Neural crest cell (in vitro differentiated cells): ENCODE results near the gene WDR45. TPM values are rescaled to one million over a fixed set of nuclear protein-coding genes. Genes with fewer than 3 reads are reported as not detected.

Experiments used
- DNase-seq: peaks from one replicate; pipeline ENCODE4 v3.0.0; 2021; ENCODE audit warnings: low read depth, mixed read lengths, low spot score
- H3K27ac Mint-ChIP-seq: one replicate; pipeline ENCODE4 v1.8.0; 2021; ENCODE audit warnings: mild to moderate bottlenecking, mixed read lengths; ENCODE audit not compliant: unreplicated experiment
- H3K27me3 Mint-ChIP-seq: 2 replicates; pipeline ENCODE4 v1.8.0; 2021; ENCODE audit warnings: low read depth, mild to moderate bottlenecking, mixed read lengths
- H3K36me3 Mint-ChIP-seq: 2 replicates; pipeline ENCODE4 v1.8.0; 2021; ENCODE audit warnings: low read depth, mild to moderate bottlenecking, mixed read lengths
- H3K4me1 Mint-ChIP-seq: 2 replicates; pipeline ENCODE4 v1.8.0; 2021; ENCODE audit warnings: mixed read lengths
- H3K4me3 Mint-ChIP-seq: one replicate; pipeline ENCODE4 v1.8.0; 2021; ENCODE audit warnings: mild to moderate bottlenecking, mixed read lengths
- H3K9me3 Mint-ChIP-seq: 2 replicates; pipeline ENCODE4 v1.8.0; 2021; ENCODE audit warnings: mixed read lengths
- CTCF ChIP-seq: fragments of 200-600 bp; sonication (generic); conservative IDR thresholded peaks from 2 replicates; pipeline ENCODE4 v1.5.0; 2021; ENCODE audit warnings: antibody characterized with exemption, mild to moderate bottlenecking
- total RNA-seq: library from RNA; stranded (reverse); gene quantifications from 2 replicates; pipeline ENCODE4 v1.2.1, GENCODE V29; 2021

The WDR45 gene
- total RNA-seq, 1 donor from 2014 or later, result 29.0 TPM

- TF ChIP-seq CTCF, result no peak
- no peak overlapping the region for H3K4me3 Mint-ChIP-seq
- H3K27me3 Mint-ChIP-seq, result no peaks in the 10 kb centered on the region
- no peak for DNase-seq
- H3K36me3 Mint-ChIP-seq, result peaks cover 15% of the 10 kb centered on the region
- no peaks in the 10 kb centered on the region for H3K4me1 Mint-ChIP-seq
- H3K9me3 Mint-ChIP-seq, result peaks cover 4% of the 10 kb centered on the region
- no peak overlapping the region for H3K27ac Mint-ChIP-seq
Measured at GRCh38 chrX:49117581-49117980, 37.9 kb upstream of the WDR45 start.

DNA sequence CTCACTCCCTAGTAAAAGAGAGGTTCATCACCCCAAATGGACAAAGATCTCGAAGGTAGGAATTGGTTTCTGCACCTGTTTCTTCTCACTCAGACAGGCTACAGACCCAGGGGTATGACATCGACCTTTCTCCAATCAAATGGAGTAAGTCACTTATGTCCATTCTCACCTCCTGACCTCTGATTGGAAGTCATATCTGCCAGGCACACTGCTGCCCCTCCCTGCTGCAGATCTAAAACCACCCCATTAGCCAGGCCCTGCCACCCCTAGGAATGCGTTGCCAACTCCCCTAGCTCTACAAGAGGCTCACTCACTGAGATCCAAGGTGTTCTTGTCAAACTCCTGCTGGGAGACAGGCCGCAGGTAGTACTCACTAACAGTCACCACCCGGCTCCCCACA, 37.0 kb upstream of the WDR45 start:
- no peaks in the 10 kb centered on the region for H3K27me3 Mint-ChIP-seq
- peaks cover 14% of the 10 kb centered on the region for H3K36me3 Mint-ChIP-seq
- TF ChIP-seq CTCF, result no peak
- H3K4me1 Mint-ChIP-seq, result peaks cover 5% of the 10 kb centered on the region
- peaks cover 4% of the 10 kb centered on the region for H3K9me3 Mint-ChIP-seq
- no peak overlapping the region for H3K27ac Mint-ChIP-seq
- H3K4me3 Mint-ChIP-seq, result no peak overlapping the region
- no peak for DNase-seq

GRCh38 chrX:49116076-49116475, 36.4 kb upstream of the WDR45 start:
- no peak for DNase-seq
- TF ChIP-seq CTCF, result no peak
- Mint-ChIP-seq H3K27ac (no peak overlapping the region), H3K4me1 (peaks cover 5% of the 10 kb centered on the region), H3K4me3 (no peak overlapping the region), H3K9me3 (peaks cover 4% of the 10 kb centered on the region), H3K36me3 (peaks cover 12% of the 10 kb centered on the region), H3K27me3 (no peaks in the 10 kb centered on the region)

DNA sequence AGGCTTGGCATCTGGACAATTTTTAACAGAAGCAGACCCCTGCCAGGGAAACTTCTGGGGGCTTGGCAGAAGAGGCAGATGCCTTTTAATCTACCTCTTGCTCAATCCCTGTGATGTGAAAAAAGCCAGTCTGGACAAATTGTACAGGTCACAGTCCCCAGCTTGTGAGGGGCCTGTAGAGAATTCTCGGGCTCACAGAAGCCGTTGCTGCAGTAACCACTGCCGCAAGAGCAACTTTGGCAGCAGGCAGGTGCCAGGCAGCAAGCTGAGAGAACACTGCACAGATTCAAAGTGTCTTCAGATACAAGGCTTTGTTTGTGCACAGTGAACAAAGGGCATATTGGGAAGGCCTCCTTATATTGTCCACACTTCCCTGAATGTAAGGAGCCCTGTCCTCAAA, 32.1 kb upstream of the WDR45 start:
- H3K27ac Mint-ChIP-seq, result no peak overlapping the region
- TF ChIP-seq CTCF, result no peak
- peaks cover 10% of the 10 kb centered on the region for H3K36me3 Mint-ChIP-seq
- no peak for DNase-seq
- no peaks in the 10 kb centered on the region for H3K9me3 Mint-ChIP-seq
- no peaks in the 10 kb centered on the region for H3K27me3 Mint-ChIP-seq
- H3K4me1 Mint-ChIP-seq, result peaks cover 5% of the 10 kb centered on the region
- no peak overlapping the region for H3K4me3 Mint-ChIP-seq

DNA sequence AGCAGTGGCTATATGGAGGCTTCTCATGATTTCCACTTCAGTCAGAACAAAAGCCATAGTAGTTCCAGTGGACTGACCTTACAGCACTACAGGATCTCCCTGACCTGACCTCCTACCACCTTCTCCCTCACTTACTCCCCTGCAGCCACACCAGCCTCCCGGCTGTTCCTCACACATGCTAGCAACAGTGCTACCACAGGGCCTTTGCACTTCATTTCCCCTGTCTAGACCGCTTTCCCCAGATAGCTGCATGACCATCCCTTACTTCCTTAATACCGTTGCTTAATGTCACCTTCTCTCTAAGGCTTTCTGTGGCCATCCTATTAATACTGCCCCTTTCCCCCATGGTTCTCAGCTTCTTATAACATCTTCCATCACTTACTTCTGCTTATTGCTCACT, 30.7 kb upstream of the WDR45 start:
- H3K9me3 Mint-ChIP-seq, result no peaks in the 10 kb centered on the region
- no peak overlapping the region for H3K27ac Mint-ChIP-seq
- TF ChIP-seq CTCF, result no peak
- H3K27me3 Mint-ChIP-seq, result no peaks in the 10 kb centered on the region
- H3K4me1 Mint-ChIP-seq, result peaks cover 5% of the 10 kb centered on the region
- no peak overlapping the region for H3K4me3 Mint-ChIP-seq
- peaks cover 5% of the 10 kb centered on the region for H3K36me3 Mint-ChIP-seq
- DNase-seq, result no peak

DNA sequence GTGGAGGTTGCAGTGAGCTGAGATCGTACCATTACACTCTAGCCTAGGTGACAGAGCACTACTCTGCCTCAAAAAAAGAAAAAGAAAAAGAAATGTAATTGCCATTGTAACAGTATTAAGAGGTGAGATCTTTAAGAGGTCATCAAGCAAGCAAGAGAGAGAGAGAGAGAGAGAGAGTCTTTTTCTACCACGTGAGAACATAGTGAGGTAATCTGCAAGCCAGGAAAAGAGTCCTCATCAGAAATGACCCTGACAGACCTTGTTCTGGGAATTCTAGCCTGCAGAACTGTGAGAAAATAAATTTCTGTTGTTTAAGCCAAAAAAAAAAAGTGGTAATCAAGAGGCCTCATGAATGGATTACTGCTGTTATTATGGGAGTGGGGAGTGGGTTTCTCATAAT, 29.0 kb upstream of the WDR45 start:
- no peaks in the 10 kb centered on the region for H3K27me3 Mint-ChIP-seq
- no peak for TF ChIP-seq CTCF
- H3K27ac Mint-ChIP-seq, result no peak overlapping the region
- H3K4me1 Mint-ChIP-seq, result peaks cover 5% of the 10 kb centered on the region
- no peak for DNase-seq
- no peaks in the 10 kb centered on the region for H3K9me3 Mint-ChIP-seq
- H3K4me3 Mint-ChIP-seq, result no peak overlapping the region
- H3K36me3 Mint-ChIP-seq, result peaks cover 5% of the 10 kb centered on the region
